ENCODE data around the gene CREG2. TPM values are rescaled to one million over a fixed set of nuclear protein-coding genes. Genes with fewer than 3 reads are reported as not detected.

CREG2 gene
- total RNA-seq, 4 donors from 2014 or later: not detected

DNA sequence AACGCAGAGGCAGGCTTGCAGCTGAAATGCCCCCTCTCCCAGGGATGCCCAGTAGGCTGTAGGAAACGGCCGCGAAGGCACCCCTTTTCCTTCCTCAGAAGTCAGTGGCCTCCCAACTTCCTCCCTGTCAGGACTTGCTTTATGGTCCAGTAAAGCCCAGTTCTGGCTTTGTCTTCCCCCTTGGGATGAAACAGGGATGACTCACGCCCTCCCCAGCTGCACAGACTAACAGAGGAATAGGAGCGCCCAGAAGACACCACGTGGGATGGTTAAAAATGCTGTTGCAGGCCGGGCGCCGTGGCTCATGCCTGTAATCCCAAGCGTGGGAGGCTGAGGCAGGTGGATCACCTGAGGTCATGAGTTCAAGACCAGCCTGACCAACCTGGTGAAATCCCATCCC lies 6.9 kb downstream of the CREG2 start:
- no peaks in the 10 kb centered on the region for H3K36me3 ChIP-seq
- no peak overlapping the region for H3K27ac ChIP-seq (replicated peaks in 1 of 4)
- DNase-seq (ENCODE audit: extremely low spot score): no peak
- H3K27me3 ChIP-seq: peaks cover 0 to 27% (median 0%) of the 10 kb centered on the region in 4 donors
- H3K9me3 ChIP-seq: no peaks in the 10 kb centered on the region
- WGBS: 67% methylated on average over 11 of the region's 11 CpGs
- H3K4me1 ChIP-seq: no peaks in the 10 kb centered on the region
- H3K4me3 ChIP-seq: no peak overlapping the region
- intact Hi-C loops (cut with DNase I): no loop called here
- no peak for TF ChIP-seq POLR2AphosphoS5 (IDR thresholded peaks at IDR 0.05)

DNA sequence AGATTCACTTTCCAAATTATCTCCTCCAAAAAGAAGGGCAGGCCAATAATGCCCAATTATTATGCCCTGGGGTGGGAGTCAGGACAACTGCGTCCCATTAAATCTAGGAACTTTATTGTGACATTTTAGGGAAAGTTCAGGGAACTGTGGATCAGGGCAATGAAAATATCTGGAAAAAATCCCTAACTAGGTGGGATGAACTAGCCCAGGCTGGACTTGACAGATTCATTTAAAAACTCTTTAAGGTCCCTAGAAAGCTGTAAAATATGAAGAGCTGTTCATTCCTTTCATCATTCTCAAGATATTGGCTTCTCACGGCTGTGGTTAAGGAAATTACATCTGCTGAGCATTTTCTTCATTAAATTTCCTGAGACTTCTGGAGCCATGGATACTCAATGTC lies 8.2 kb downstream of the CREG2 start:
- 91% methylated on average over 2 of the region's 2 CpGs for WGBS
- H3K9me3 ChIP-seq: no peaks in the 10 kb centered on the region
- no peak overlapping the region for H3K4me3 ChIP-seq
- H3K36me3 ChIP-seq: no peaks in the 10 kb centered on the region
- H3K4me1 ChIP-seq: no peaks in the 10 kb centered on the region
- DNase-seq (ENCODE audit: extremely low spot score): no peak
- intact Hi-C loops (cut with DNase I): no loop called here
- peaks cover 0 to 14% (median 0%) of the 10 kb centered on the region in 4 donors for H3K27me3 ChIP-seq
- TF ChIP-seq, protein P1, sequence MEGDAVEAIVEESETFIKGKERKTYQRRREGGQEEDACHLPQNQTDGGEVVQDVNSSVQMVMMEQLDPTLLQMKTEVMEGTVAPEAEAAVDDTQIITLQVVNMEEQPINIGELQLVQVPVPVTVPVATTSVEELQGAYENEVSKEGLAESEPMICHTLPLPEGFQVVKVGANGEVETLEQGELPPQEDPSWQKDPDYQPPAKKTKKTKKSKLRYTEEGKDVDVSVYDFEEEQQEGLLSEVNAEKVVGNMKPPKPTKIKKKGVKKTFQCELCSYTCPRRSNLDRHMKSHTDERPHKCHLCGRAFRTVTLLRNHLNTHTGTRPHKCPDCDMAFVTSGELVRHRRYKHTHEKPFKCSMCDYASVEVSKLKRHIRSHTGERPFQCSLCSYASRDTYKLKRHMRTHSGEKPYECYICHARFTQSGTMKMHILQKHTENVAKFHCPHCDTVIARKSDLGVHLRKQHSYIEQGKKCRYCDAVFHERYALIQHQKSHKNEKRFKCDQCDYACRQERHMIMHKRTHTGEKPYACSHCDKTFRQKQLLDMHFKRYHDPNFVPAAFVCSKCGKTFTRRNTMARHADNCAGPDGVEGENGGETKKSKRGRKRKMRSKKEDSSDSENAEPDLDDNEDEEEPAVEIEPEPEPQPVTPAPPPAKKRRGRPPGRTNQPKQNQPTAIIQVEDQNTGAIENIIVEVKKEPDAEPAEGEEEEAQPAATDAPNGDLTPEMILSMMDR (IDR thresholded peaks at IDR 0.05): no peak
- no peak for TF ChIP-seq POLR2A (IDR thresholded peaks at IDR 0.05; ENCODE audit: low read depth)
- TF ChIP-seq POLR2AphosphoS5 (IDR thresholded peaks at IDR 0.05): no peak
- TF ChIP-seq EP300 (IDR thresholded peaks at IDR 0.05): no peak
- H3K27ac ChIP-seq (replicated peaks in 1 of 4): no peak overlapping the region

DNA sequence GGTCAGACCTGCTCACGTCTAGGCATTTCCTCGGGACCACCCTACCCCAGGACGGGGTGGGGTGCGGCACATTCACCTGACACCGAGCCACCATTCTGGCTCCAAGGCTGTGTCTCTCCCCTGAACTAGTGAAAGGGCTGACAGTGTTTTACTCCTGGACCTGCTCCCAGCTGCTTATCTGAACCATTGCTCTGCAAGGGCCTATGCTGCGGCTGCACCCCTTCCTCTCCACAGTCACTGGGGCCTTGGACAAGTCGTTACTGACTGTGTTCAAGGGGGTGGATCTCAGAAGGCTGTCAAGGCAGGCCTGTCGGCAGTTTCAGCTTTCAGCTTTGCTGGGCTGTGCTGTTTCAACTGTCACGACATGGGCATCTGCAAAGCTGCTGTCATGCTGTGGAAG lies 11.7 kb downstream of the CREG2 start:
- intact Hi-C loops (cut with DNase I): no loop called here

DNA sequence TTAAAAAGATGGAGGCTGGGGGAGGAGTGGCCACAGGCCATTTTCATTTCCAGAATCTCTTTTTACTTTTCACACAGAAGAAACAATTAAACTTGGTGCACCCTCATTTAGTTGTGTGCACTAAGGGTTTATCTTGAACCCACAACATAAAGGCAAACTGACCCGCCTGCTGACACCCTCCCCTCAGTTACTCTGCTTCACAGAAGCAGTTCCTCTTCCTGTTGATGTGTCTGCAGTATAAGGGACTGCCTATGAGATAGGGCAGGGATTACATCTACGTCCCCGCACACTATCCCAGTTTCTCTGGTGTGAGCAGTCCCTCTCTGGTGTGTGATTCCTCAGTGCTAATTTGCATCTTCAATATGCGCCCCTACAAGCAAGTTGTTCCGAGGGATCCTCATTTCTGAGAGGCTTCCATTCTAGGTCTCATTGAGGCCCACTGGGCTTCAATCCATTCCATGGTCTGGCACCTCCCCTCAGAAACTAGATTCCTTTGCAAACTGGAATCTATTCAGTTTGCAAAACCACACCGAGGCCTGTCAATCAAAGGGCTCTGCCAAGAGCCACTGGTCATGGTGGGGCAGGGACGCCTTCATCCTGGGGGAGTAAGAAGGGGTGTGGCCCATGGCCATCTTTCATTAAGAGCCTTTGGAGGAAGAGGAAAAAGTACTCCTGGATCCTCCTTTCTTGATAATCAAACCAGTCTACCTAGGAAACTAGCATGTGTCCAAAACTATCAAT lies 12.3 kb downstream of the CREG2 start:
- Histone ChIP-seq H3K4me3 (no peak overlapping the region), H3K9me3 (no peaks in the 10 kb centered on the region), H3K27me3 (no peaks in the 10 kb centered on the region), H3K4me1 (no peaks in the 10 kb centered on the region), H3K36me3 (no peaks in the 10 kb centered on the region), H3K27ac (replicated peaks in 1 of 4) (no peak overlapping the region)
- no peak for DNase-seq (ENCODE audit: extremely low spot score)
- intact Hi-C loops (cut with DNase I): no loop called here
- 97% methylated on average over 7 of the region's 7 CpGs for WGBS
- TF ChIP-seq POLR2A (IDR thresholded peaks at IDR 0.05; ENCODE audit: low read depth): no peak
- no peak for TF ChIP-seq POLR2AphosphoS5 (IDR thresholded peaks at IDR 0.05)
- TF ChIP-seq, protein P1 (IDR thresholded peaks at IDR 0.05): no peak
- no peak for TF ChIP-seq EP300 (IDR thresholded peaks at IDR 0.05)

More for the DNA sequence above, 11.7 kb downstream of the CREG2 start:
- no peak overlapping the region for H3K27ac ChIP-seq (replicated peaks in 1 of 4)
- no peak for DNase-seq (ENCODE audit: extremely low spot score)
- no peak overlapping the region for H3K4me3 ChIP-seq
- no peaks in the 10 kb centered on the region for H3K9me3 ChIP-seq
- H3K4me1 ChIP-seq: no peaks in the 10 kb centered on the region
- TF ChIP-seq, protein P1 (IDR thresholded peaks at IDR 0.05): no peak
- TF ChIP-seq POLR2AphosphoS5 (IDR thresholded peaks at IDR 0.05) (no peak), EP300 (IDR thresholded peaks at IDR 0.05) (no peak), POLR2A (IDR thresholded peaks at IDR 0.05; ENCODE audit: low read depth) (no peak)
- 71% methylated on average over 8 of the region's 9 CpGs for WGBS
- no peaks in the 10 kb centered on the region for H3K27me3 ChIP-seq
- no peaks in the 10 kb centered on the region for H3K36me3 ChIP-seq

DNA sequence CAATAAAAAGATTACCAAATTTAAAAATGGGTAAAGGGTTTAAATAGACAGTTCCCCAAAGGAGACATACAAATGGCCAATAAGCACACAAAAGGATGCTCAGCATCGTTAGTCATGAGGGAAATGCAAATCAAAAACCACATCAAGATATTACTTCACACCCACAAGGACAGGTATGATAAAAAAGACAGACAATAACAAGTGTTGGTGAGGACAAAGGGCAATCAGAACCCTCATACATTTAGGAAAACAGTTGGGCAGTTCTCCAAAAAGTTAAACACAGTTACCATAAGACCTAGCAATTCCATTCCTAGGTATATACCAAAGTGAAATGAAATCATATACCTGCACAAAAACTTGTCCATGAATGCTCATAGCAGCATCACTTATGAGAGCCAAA lies 14.5 kb downstream of the CREG2 start:
- no peak overlapping the region for H3K27ac ChIP-seq (replicated peaks in 1 of 4)
- TF ChIP-seq, protein P1 (IDR thresholded peaks at IDR 0.05): no peak
- no peak for TF ChIP-seq EP300 (IDR thresholded peaks at IDR 0.05)
- no peak for TF ChIP-seq POLR2AphosphoS5 (IDR thresholded peaks at IDR 0.05)
- H3K9me3 ChIP-seq: no peaks in the 10 kb centered on the region
- no peaks in the 10 kb centered on the region for H3K36me3 ChIP-seq
- 74% methylated on average over 1 of the region's 1 CpG for WGBS
- intact Hi-C loops (cut with DNase I): no loop called here
- no peak overlapping the region for H3K4me3 ChIP-seq
- H3K27me3 ChIP-seq: no peaks in the 10 kb centered on the region
- H3K4me1 ChIP-seq: no peaks in the 10 kb centered on the region
- DNase-seq (ENCODE audit: extremely low spot score): no peak

Data from esophagus muscularis mucosa (tissue), 4 donors.